Breast epithelium (tissue), 4 donors: ENCODE data around the gene CLIC3. TPM values are rescaled to one million over a fixed set of nuclear protein-coding genes. Genes with fewer than 3 reads are reported as not detected.

ENCODE experiments used
- DNase-seq, 2 donors: peaks; one replicate each; pipeline ENCODE4 v3.0.0-alpha.2; 2019; ENCODE audit warnings: low spot score in 2 of 2
- H3K27ac ChIP-seq, 2 donors: fragments of 200-600 bp; sonication (generic) in 1 of 2; one replicate each; pipeline ENCODE4 v1.5.1; 2016 to 2019; ENCODE audit warnings: mild to moderate bottlenecking in 1 of 2
- H3K27me3 ChIP-seq, 2 donors: fragments of 200-600 bp; sonication (generic) in 1 of 2; one replicate each; pipeline versions ENCODE4 v1.5.1 to v1.6.0; 2017 to 2019; ENCODE audit warnings: control low read depth in 1 of 2, mild to moderate bottlenecking in 1 of 2
- H3K36me3 ChIP-seq: fragments of 200-600 bp; one replicate; pipeline ENCODE4 v1.5.1; 2019
- H3K4me1 ChIP-seq, 2 donors: fragments of 200-600 bp; sonication (generic); one replicate each; pipeline ENCODE4 v1.5.1; 2016 to 2019; ENCODE audit warnings: control low read depth in 1 of 2
- H3K4me3 ChIP-seq, 3 donors: fragments of 200-600 bp; sonication (generic); 1 replicate in 2 of 3; 2 replicates in 1 of 3; pipeline ENCODE4 v1.5.1; 2016 to 2019; ENCODE audit warnings: mild to moderate bottlenecking in 3 of 3, moderate library complexity in 2 of 3
- H3K9me3 ChIP-seq, 2 donors: fragments of 200-600 bp; sonication (generic) in 1 of 2; one replicate each; pipeline ENCODE4 v1.5.1; 2016 to 2019; ENCODE audit warnings: control low read depth in 1 of 2
- POLR2A ChIP-seq: fragments of 450-650 bp; IDR thresholded peaks from one replicate; pipeline ENCODE4 v1.6.1; 2016; ENCODE audit warnings: antibody characterized with exemption, mild to moderate bottlenecking, moderate library complexity
- POLR2AphosphoS5 ChIP-seq, 3 donors: sonication (generic); formaldehyde crosslinking; IDR thresholded peaks; one replicate each; pipeline ENCODE4 v1.6.1; 2017; ENCODE audit warnings: antibody characterized with exemption in 3 of 3
- intact Hi-C: fragments of 100-400 bp; cut with DNase I; formaldehyde crosslinking; loops from one replicate; pipeline ENCODE4 v1.15.1; 2023; ENCODE audit warnings: low total_unique reads
- total RNA-seq, 3 donors: library from RNA; depleted of rRNA; stranded (reverse); fragments of >200 nt; gene quantifications; one replicate each; pipeline ENCODE4 v1.1.0, GENCODE V29; 2016
- TF ChIP-seq, protein P1 (sequence below), 3 donors: fragments of 450-650 bp; IDR thresholded peaks; one replicate each; pipeline ENCODE4 v1.5.1; 2016 to 2017; ENCODE audit warnings: antibody characterized with exemption in 3 of 3, mild to moderate bottlenecking in 3 of 3, moderate library complexity in 3 of 3

Gene CLIC3
- total RNA-seq, 3 donors from 2014 or later = 0.32 to 3.5 TPM; not detected in 1

DNA sequence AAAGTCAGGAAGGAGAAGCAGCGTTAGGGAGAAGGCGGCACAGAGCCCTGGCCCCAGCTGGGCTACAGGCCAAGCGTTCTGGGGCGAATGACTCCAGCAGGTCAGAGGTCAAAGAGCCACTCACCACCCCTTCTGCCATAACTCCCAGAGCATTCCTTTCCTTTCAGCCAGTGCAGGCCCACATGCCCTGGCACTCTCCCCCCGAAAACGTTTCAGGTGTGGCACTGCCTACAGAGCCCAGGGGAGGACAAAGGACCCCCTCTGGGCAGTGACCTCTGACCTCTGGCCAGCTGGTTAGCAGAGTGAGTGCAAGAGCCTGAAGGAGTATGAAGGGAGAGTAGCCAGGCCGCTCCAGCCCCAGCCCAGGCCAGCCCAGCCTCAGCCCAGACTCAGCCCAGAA is 26.8 kb upstream of the CLIC3 start:
- Histone ChIP-seq H3K4me1 (peaks cover 7 to 21% of the 10 kb centered on the region in 2 donors), H3K36me3 (no peaks in the 10 kb centered on the region), H3K9me3 (no peaks in the 10 kb centered on the region), H3K4me3 (no peak overlapping the region), H3K27ac (peak overlapping the region in 1 of 2 donors; percentile 32), H3K27me3 (no peaks in the 10 kb centered on the region)
- intact Hi-C loops = no loop called here
- no peak for TF ChIP-seq POLR2A
- no peak for TF ChIP-seq POLR2AphosphoS5 (IDR thresholded peaks at IDR 0.05)
- TF ChIP-seq, protein P1, sequence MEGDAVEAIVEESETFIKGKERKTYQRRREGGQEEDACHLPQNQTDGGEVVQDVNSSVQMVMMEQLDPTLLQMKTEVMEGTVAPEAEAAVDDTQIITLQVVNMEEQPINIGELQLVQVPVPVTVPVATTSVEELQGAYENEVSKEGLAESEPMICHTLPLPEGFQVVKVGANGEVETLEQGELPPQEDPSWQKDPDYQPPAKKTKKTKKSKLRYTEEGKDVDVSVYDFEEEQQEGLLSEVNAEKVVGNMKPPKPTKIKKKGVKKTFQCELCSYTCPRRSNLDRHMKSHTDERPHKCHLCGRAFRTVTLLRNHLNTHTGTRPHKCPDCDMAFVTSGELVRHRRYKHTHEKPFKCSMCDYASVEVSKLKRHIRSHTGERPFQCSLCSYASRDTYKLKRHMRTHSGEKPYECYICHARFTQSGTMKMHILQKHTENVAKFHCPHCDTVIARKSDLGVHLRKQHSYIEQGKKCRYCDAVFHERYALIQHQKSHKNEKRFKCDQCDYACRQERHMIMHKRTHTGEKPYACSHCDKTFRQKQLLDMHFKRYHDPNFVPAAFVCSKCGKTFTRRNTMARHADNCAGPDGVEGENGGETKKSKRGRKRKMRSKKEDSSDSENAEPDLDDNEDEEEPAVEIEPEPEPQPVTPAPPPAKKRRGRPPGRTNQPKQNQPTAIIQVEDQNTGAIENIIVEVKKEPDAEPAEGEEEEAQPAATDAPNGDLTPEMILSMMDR (IDR thresholded peaks at IDR 0.05) = no peak
- DNase-seq = no peak

DNA sequence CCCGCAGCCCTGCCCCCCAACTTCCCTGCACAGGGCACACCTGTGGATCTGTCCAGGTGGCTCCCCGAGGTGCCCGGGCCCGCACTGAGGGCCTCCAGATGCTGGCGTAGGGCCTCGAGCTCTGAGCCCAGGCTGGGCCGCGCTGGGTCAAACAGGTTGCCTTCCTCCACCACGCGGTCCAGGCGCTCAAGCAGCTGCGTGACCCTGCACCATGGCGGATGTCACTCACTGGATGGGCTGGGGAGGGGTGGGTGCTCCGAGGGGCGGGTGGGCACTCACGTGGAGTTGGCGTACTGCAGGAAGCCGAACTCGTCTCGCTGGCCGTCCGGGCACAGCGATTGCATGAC is 26.3 kb upstream of the CLIC3 start:
- intact Hi-C loops = no loop called here

DNA sequence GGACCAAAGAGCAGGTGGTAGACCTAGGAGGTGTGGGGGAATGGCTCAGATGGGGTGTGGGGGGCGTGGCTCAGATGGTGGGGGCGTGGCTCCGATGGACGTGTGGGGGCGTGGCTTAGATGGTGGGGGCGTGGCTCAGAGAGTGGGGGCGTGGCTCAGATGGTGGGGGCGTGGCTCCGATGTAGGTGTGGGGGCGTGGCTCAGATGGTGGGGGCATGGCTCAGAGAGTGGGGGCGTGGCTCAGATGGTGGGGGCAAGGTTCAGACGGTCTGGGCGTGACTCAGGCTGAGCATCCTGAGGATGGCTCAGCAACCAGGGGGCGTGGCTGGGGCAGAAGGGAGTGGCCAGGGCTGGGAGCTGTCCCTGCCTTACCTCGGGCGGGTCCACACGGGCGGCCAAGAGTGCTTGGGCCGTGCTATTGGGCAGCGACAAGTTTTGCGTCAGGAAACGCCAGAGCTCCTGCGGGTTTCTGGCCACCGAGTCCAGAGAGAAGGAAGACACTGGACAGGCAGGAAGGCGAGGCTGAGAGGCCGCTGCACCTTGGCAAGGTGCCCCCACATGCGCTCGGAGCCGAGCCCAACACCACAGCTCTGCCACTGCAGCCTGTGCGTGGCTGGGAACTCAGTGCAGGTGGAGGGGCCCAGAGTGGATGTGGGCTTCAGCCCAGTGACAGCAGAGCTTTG is 25.8 kb upstream of the CLIC3 start:
- H3K27ac ChIP-seq = peak overlapping the region in 1 of 2 donors; percentile 43
- H3K9me3 ChIP-seq = no peaks in the 10 kb centered on the region
- H3K36me3 ChIP-seq = no peaks in the 10 kb centered on the region
- intact Hi-C loops = no loop called here
- H3K4me1 ChIP-seq = peaks cover 2 to 16% of the 10 kb centered on the region in 2 donors
- no peaks in the 10 kb centered on the region for H3K27me3 ChIP-seq
- no peak overlapping the region for H3K4me3 ChIP-seq
- peak in 1 of 2 donors; percentile 69 for DNase-seq
- TF ChIP-seq, protein P1 (IDR thresholded peaks at IDR 0.05) = no peak
- TF ChIP-seq POLR2A (no peak), POLR2AphosphoS5 (IDR thresholded peaks at IDR 0.05) (no peak)

More for the DNA sequence above, 26.3 kb upstream of the CLIC3 start:
- Histone ChIP-seq H3K9me3 (no peaks in the 10 kb centered on the region), H3K4me1 (peaks cover 7 to 21% of the 10 kb centered on the region in 2 donors), H3K4me3 (no peak overlapping the region), H3K27me3 (no peaks in the 10 kb centered on the region), H3K27ac (peak overlapping the region in 1 of 2 donors; percentile 43), H3K36me3 (no peaks in the 10 kb centered on the region)
- TF ChIP-seq, protein P1 (IDR thresholded peaks at IDR 0.05) = no peak
- no peak for TF ChIP-seq POLR2A
- TF ChIP-seq POLR2AphosphoS5 (IDR thresholded peaks at IDR 0.05) = no peak
- no peak for DNase-seq

DNA sequence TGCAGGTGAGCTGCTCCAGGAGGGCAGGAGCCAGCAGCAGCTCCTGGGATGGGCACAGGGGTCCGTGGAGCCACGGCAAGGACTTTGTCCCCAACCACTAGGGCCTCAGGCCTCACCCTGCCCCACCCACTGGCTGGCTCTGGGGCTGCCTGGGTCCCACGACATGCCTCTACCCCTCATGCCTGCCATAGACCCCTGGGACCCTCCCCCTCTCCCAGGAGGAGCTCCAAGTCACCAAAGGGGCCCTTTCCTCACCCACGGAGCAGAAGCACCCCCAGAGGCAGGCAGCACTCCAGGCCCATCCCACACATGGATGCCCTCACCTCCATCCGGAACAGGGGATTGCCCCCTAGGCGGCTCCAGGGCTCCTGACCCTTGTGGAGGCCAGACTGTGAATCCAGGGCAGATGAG is 25.2 kb upstream of the CLIC3 start:
- no peak for DNase-seq
- H3K36me3 ChIP-seq = no peaks in the 10 kb centered on the region
- H3K9me3 ChIP-seq = no peaks in the 10 kb centered on the region
- intact Hi-C loops = no loop called here
- H3K27ac ChIP-seq = no peak overlapping the region
- no peaks in the 10 kb centered on the region for H3K27me3 ChIP-seq
- peaks cover 0 to 11% of the 10 kb centered on the region in 2 donors for H3K4me1 ChIP-seq
- H3K4me3 ChIP-seq = no peak overlapping the region
- TF ChIP-seq POLR2AphosphoS5 (IDR thresholded peaks at IDR 0.05) (no peak), POLR2A (no peak)
- TF ChIP-seq, protein P1 (IDR thresholded peaks at IDR 0.05) = no peak

DNA sequence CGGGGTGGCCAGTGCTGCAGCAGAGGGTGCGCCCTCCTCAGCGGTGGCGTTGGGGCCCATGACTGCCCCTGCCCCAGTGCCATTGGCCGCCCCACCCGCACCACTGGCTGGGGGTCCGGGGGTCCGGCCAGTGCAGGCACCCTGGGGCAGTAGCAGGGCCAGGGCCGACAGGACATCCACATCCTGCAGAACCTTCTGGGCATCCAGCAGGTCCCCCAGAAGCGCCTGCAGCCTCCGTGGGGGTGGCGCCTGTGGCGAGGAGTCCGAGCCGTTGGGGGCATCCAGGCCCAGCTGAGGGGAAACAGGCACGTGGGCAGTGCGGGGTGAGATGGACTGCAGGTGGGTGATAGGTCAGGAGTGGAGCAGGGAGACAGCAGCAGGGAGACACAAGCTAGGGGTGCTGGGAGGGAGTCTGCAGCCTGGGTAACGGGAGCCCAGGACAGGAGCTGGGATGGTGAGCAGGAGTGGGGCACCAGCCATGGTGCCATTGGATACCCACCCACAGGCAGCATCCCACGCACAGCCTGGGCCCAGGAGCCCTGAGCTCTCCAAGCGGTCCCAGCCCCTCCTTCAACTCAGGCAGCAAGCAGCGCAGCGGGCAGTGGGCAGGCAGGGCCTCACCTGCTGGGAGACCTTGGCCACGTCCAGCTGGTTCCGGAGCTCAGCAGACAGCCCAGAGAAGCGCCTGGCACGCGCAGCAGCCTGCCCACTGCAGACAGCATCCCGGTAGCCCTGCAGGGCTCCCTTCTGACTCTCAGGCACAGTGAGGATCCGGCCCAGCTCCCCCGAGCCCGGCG is 24.6 kb upstream of the CLIC3 start:
- intact Hi-C loops = no loop called here
- no peaks in the 10 kb centered on the region for H3K36me3 ChIP-seq
- no peak overlapping the region for H3K4me3 ChIP-seq
- no peaks in the 10 kb centered on the region for H3K27me3 ChIP-seq
- H3K9me3 ChIP-seq = no peaks in the 10 kb centered on the region
- no peak overlapping the region for H3K27ac ChIP-seq
- DNase-seq = no peak
- TF ChIP-seq POLR2AphosphoS5 (IDR thresholded peaks at IDR 0.05) (no peak), POLR2A (no peak)
- H3K4me1 ChIP-seq = peaks cover 0 to 5% of the 10 kb centered on the region in 2 donors
